Measurements from ENCODE around the gene ZNF576.
"Not testable (repeated sequence)": the region's sequence is repeated elsewhere in the genome, so short reads cannot be mapped to it uniquely, and the experiment has no call there.

The ZNF576 gene

DNA sequence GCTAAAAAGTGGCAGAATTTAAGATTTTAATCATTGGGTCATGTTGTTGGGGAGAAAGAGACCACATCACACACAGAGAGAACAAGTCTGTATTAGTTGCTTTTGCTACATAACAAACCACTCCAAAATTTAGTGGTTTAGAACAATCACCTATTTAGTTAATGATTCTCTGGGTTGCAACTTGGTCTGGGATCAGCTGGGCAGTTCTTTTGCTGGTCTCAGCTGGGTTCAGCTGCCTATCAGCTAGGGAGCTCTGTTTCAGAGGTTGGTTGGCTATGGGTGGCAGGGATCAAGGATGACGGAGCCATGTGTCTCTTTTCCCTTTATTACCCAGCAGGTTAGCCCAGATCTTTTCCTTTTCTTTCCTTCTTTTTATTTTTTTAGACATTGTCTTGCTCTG is 11.9 kb upstream of the ZNF576 start:
- no peak overlapping the region for H2AFZ ChIP-seq (ENCODE audit: low read depth, low read length)
- no peaks in the 10 kb centered on the region for H3K4me1 ChIP-seq (ENCODE audit: insufficient read depth, low read length)

DNA sequence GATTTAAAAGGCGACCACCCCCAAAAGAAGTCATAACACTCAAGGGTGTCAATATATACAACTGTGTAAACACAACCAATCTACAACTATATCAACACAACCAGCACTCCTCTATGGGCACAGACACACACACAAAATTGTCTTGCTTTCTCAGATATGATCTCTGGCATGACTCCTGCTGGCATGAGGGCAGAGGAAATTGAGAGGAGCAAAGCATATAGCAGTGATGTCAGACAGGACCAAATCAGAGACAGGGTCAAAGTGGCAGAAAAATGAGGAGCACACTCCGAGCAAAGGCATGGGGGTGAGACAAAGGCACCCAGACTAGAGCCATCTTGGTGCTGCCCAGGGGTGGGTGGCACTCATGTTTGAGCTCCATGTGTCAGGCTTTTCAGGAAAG is 10.0 kb upstream of the ZNF576 start:
- Histone ChIP-seq H3K9me3 (ENCODE audit: low read length) (no peaks in the 10 kb centered on the region), H2AFZ (ENCODE audit: low read depth, low read length) (no peak overlapping the region), H3K36me3 (ENCODE audit: insufficient read depth, low read length) (peaks cover 22% of the 10 kb centered on the region), H3K4me1 (ENCODE audit: insufficient read depth, low read length) (no peaks in the 10 kb centered on the region), H3K27me3 (ENCODE audit: insufficient read depth, low read length) (no peaks in the 10 kb centered on the region), H3K4me3 (ENCODE audit: low read length) (no peak overlapping the region)

More for the DNA sequence above, 11.9 kb upstream of the ZNF576 start:
- Histone ChIP-seq H3K9me3 (ENCODE audit: low read length) (no peaks in the 10 kb centered on the region), H3K36me3 (ENCODE audit: insufficient read depth, low read length) (peaks cover 11% of the 10 kb centered on the region), H3K27me3 (ENCODE audit: insufficient read depth, low read length) (no peaks in the 10 kb centered on the region), H3K4me3 (ENCODE audit: low read length) (no peak overlapping the region)

DNA sequence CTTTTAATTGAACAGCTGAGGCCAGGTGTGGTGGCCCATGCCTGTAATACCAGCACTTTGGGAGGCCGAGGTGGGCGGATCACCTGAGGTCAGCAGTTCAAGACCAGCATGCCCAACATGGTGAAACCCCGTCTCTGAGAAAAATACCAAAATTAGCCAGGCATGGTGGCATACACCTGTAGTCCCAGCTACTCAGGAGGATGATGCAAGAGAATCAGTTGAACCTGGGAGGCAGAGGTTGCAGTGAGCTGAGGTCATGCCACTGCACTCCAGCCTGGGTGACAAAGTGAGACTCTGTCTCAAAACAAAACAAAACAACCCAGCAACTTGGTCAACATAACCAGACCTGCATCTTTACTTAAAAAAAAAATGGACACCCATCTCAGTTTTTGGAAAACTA is 9.4 kb upstream of the ZNF576 start:
- not testable (repeated sequence) for H3K4me1 ChIP-seq (ENCODE audit: insufficient read depth, low read length); H3K9me3 ChIP-seq (ENCODE audit: low read length); H2AFZ ChIP-seq (ENCODE audit: low read depth, low read length); H3K27me3 ChIP-seq (ENCODE audit: insufficient read depth, low read length); H3K4me3 ChIP-seq (ENCODE audit: low read length)
- H3K36me3 ChIP-seq (ENCODE audit: insufficient read depth, low read length) = peaks cover 23% of the 10 kb centered on the region

DNA sequence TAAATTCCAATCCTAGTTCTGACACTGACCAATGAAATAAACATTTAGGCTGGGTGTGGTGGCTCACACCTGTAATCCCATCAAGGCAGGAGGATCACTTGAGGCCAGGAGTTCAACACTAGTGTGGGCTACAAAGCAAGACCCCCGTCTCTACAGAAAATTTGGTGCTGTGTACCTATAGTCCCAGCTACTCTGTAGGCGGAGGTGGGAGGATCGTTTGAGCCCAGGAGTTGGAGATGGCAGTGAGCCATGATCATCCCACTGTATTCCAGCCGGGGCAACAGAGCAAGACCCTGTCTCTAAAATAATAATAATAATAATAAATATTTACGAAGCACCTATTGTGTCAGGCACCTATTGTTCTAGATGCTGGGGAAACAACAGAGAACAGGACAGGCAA is 7.1 kb upstream of the ZNF576 start:
- no peak overlapping the region for H3K4me3 ChIP-seq (ENCODE audit: low read length)
- H2AFZ ChIP-seq (ENCODE audit: low read depth, low read length) = no peak overlapping the region
- H3K9me3 ChIP-seq (ENCODE audit: low read length) = no peaks in the 10 kb centered on the region
- peaks cover 4% of the 10 kb centered on the region for H3K4me1 ChIP-seq (ENCODE audit: insufficient read depth, low read length)
- H3K27me3 ChIP-seq (ENCODE audit: insufficient read depth, low read length) = no peaks in the 10 kb centered on the region
- peaks cover 43% of the 10 kb centered on the region for H3K36me3 ChIP-seq (ENCODE audit: insufficient read depth, low read length)

DNA sequence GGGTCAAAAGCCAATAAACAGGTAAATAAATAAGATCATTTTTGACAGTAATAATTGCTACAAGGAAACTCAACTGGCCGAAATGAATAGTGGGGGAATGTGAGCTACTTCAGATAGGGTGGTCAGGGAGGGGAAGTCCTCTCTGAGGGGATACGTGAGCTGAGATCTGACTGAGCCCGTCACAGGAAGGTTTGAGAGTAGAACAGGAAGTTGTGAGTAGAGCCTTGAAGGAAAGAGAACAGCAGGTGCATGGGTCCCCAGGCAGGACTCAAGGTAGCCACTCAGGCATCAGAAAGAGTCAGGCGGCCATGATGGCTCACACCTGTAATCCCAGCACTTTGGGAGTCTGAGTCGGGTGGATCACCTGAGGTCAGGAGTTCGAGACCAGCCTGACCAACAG is 6.7 kb upstream of the ZNF576 start:
- H3K4me1 ChIP-seq (ENCODE audit: insufficient read depth, low read length) = peaks cover 6% of the 10 kb centered on the region
- H3K36me3 ChIP-seq (ENCODE audit: insufficient read depth, low read length) = peaks cover 43% of the 10 kb centered on the region
- H3K27me3 ChIP-seq (ENCODE audit: insufficient read depth, low read length) = no peaks in the 10 kb centered on the region
- no peak overlapping the region for H3K4me3 ChIP-seq (ENCODE audit: low read length)
- no peaks in the 10 kb centered on the region for H3K9me3 ChIP-seq (ENCODE audit: low read length)
- H2AFZ ChIP-seq (ENCODE audit: low read depth, low read length) = no peak overlapping the region

DNA sequence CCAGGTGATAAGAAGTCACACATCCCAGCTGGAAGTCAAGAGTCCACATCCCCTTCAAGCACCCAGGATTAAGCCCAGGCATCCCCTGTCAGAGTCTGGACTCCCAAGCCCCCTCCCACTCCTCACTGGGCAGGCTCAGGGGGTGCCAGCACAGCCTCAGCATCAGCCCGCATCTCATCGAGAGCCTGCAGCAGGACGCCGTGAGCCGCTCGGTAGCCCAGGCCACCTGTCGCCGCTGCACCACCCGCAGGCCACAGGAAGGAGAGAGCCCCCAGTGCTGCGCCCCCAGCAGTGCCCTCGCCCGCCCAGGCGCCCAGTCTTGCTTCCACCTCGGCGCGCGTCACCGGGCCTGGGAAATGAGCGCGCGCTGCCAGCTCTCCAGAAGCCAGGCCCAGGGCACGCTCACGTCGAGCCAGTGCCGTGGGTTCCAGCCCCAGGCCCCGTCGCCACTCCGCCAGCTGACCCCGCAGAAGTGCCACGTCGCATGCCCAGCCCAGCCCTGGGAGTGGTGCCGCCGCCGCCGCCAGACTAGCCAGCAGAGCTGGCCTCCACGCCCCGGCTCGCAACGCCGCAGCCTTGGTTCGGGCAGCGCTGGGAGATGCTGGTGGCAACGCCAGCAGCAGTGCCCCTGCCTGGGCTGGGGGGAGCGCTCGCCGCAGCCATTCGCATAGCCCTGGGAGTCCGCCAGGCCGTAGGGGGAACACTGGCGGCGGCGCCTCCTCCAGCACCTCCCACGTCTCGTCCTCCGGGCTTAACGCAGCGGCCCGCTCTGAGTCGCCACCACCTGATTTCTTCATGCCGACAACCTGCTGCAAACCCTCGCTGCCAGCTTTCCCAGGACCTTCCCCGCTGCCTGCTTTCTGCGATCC is 4.3 kb upstream of the ZNF576 start:
- Histone ChIP-seq H2AFZ (ENCODE audit: low read depth, low read length) (no peak overlapping the region), H3K4me3 (ENCODE audit: low read length) (no peak overlapping the region), H3K36me3 (ENCODE audit: insufficient read depth, low read length) (peaks cover 38% of the 10 kb centered on the region), H3K9me3 (ENCODE audit: low read length) (no peaks in the 10 kb centered on the region), H3K27me3 (ENCODE audit: insufficient read depth, low read length) (no peaks in the 10 kb centered on the region), H3K4me1 (ENCODE audit: insufficient read depth, low read length) (peaks cover 15% of the 10 kb centered on the region)

DNA sequence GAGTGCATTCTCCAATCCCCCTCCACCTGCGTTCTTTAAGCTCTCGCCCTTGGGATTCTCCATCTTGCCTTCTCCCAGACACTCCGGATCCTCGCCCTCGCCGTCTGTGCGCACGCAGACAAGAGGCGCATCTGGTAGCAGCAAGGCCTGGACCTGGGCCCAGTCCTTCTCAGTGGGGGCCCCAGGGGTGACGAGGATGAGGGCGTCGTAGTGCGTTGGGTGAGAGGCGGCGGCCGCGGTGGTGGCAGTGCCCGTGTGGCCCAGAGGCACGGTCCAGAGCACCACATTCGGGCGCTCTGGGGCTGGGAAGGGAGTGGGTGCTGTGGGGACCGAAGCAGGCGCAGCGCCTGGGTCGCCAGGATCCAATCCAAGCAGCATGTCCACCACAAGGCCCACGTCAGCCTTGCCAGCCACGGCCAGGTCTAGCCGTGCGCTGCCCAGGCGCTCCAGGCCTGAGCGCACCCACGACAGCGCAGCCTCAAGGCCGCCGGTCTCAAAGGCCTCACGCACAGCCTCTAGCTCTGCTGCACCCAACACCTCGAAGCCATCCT is 3.5 kb upstream of the ZNF576 start:
- no peaks in the 10 kb centered on the region for H3K27me3 ChIP-seq (ENCODE audit: insufficient read depth, low read length)

DNA sequence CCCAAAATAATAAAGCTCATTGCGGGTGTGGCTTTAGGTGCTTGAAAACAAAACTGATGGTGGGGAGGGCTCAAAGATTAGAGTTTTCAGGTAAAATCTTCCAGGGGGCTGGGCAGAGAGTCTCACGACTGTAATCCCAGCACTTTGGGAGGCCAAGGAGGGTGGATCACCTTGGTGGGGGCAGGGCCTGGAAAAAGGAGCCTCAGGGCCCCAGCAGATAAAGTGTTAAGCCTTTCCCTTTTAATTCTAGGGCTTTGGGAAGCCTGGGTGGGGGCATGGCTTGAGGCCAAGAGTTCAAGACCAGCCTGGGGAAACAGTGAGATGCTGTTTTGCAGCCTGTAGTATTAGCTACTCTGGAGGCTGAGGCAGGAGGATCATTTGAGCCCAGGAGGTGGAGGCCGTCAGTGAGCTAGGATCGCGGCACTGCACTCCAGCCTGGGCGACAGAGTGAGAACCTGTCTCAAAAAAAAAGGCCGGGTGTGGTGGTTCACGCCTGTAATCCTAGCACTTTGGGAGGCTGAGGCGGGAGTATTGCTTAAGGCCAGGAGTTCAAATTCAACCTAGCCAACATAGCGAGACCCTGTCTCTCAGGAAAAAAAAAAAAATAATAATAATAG is 2.2 kb upstream of the ZNF576 start:
- no peak overlapping the region for H2AFZ ChIP-seq (ENCODE audit: low read depth, low read length)
- H3K36me3 ChIP-seq (ENCODE audit: insufficient read depth, low read length) = peaks cover 41% of the 10 kb centered on the region
- H3K4me1 ChIP-seq (ENCODE audit: insufficient read depth, low read length) = peaks cover 26% of the 10 kb centered on the region
- peak overlapping the region; percentile 82 for H3K4me3 ChIP-seq (ENCODE audit: low read length)
- no peaks in the 10 kb centered on the region for H3K9me3 ChIP-seq (ENCODE audit: low read length)
- no peaks in the 10 kb centered on the region for H3K27me3 ChIP-seq (ENCODE audit: insufficient read depth, low read length)

More for the DNA sequence above, 3.5 kb upstream of the ZNF576 start:
- Histone ChIP-seq H3K4me3 (ENCODE audit: low read length) (no peak overlapping the region), H3K4me1 (ENCODE audit: insufficient read depth, low read length) (peaks cover 23% of the 10 kb centered on the region), H3K9me3 (ENCODE audit: low read length) (no peaks in the 10 kb centered on the region), H2AFZ (ENCODE audit: low read depth, low read length) (no peak overlapping the region), H3K36me3 (ENCODE audit: insufficient read depth, low read length) (peaks cover 38% of the 10 kb centered on the region)

DNA sequence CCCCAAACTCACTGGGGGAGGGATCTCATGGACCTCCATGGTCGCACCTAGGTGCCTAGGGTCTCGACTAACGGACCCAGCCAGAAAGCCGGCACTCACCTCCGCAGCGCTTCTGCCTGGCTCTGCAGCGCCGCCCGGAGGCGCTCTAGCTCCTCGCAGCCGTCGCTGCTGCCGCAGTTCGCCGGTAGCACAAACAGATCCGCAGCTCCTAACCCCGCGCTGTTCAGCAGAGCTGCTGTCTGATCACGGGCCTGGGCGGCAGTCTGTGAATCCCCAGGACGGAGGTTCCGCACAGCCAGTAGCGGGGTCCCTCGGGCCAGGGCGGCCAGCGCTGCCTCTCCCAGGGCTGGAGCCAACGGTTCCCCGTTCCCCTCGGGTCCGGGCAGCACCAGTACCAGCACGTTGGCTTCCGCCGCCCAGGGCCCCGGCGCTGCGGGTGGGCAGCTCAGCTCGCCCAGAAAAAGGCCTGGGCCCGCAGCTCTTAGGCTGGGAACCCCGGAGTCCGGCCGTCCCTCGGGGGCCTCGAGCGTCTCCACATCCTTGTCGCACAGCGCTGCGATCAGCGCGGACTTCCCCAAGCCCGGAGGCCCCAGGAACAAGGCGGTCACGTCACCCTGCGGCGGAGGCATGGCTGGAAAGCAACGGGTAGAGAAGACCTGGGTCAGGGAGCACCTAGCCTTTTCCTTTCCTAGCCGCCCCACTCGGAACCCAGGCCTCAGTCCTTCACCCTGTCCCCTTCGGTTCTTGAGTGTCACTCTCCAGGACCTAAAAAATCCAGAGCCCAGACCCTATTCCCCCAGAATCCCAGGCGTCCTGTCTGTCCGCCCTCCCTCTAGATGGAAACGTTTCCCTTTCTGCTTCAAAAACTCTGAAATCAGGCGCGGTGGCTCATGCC is 1.4 kb upstream of the ZNF576 start:
- H2AFZ ChIP-seq (ENCODE audit: low read depth, low read length) = no peak overlapping the region
- H3K4me1 ChIP-seq (ENCODE audit: insufficient read depth, low read length) = peaks cover 26% of the 10 kb centered on the region
- no peaks in the 10 kb centered on the region for H3K9me3 ChIP-seq (ENCODE audit: low read length)
- peak overlapping the region; percentile 82 for H3K4me3 ChIP-seq (ENCODE audit: low read length)
- no peaks in the 10 kb centered on the region for H3K27me3 ChIP-seq (ENCODE audit: insufficient read depth, low read length)
- H3K36me3 ChIP-seq (ENCODE audit: insufficient read depth, low read length) = peaks cover 41% of the 10 kb centered on the region

DNA sequence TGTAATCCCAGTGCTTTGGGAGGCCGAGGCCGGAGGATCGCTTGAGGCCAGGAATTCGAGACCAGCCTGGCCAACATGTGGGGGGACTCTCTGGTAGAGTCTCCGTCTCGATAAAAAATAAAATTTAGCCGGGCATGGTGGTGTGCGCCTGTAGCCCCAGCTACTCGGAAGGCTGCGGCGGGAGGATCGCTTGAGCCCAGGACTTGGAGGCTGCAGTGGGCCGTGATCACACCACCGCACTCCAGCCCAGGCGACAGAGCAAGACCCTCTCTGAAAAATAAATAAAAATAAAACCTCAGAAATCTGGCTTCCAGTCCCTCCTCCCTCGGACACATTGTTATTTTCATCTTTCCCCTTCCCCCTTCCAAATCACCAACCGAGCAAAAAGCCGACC is 793 bp upstream of the ZNF576 start:
- H3K36me3 ChIP-seq (ENCODE audit: insufficient read depth, low read length) = peaks cover 42% of the 10 kb centered on the region

DNA sequence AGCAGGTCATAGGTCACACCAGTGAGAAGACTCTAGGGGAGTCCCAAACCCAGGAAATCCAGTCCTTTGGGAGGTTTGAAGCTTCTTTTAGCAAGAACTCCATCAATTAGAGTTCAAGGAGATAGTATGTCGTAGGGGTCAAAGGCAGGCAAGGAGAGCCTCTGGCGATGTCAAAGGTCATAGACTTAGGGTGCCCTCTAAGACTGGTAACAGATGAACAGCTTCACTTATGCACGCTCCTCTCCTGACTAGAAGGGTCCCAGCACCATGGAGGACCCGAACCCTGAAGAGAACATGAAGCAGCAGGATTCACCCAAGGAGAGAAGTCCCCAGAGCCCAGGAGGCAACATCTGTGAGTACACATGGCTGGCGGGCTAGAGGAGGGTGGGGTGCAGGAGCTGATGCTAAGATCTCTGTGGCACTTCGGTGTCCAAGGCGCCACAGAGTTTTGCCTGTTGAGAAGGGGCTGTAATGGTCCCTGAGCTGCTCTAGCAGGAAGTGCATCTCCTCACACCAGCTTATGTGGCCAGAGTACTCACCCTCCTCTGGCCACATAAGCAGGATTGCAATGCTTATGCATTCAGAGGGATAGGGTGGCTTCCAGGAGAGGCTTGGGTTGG is 557 bp downstream of the ZNF576 start:
- Histone ChIP-seq H3K4me3 (ENCODE audit: low read length) (peak overlapping the region; percentile 56), H2AFZ (ENCODE audit: low read depth, low read length) (peak overlapping the region; percentile 42), H3K27me3 (ENCODE audit: insufficient read depth, low read length) (no peaks in the 10 kb centered on the region), H3K36me3 (ENCODE audit: insufficient read depth, low read length) (peaks cover 42% of the 10 kb centered on the region), H3K4me1 (ENCODE audit: insufficient read depth, low read length) (peaks cover 26% of the 10 kb centered on the region), H3K9me3 (ENCODE audit: low read length) (no peaks in the 10 kb centered on the region)

More for the DNA sequence above, 793 bp upstream of the ZNF576 start:
- H3K9me3 ChIP-seq (ENCODE audit: low read length) = no peaks in the 10 kb centered on the region
- peaks cover 26% of the 10 kb centered on the region for H3K4me1 ChIP-seq (ENCODE audit: insufficient read depth, low read length)
- no peaks in the 10 kb centered on the region for H3K27me3 ChIP-seq (ENCODE audit: insufficient read depth, low read length)
- H2AFZ ChIP-seq (ENCODE audit: low read depth, low read length) = no peak overlapping the region
- peak overlapping the region; percentile 82 for H3K4me3 ChIP-seq (ENCODE audit: low read length)

DNA sequence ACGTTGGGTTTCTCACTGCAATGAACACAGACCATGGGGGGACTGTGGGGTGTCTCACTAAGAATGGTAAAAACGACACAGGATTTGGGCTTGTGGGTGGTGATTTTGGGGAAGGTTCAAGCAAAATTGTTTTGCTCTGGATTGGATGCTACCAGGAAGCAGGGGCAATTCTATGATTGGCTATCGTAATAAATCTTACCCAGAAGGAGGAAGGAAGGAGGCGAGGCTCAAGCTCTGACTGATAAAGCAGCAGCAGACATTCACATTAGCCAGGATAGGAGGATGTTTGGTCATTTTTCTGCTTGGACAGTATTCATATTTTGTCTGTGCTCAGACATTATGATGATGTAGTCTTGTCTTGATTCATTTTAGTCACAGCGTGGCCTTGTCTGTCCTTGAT is 1.5 kb downstream of the ZNF576 start:
- Histone ChIP-seq H3K4me3 (ENCODE audit: low read length) (peak overlapping the region; percentile 56), H3K4me1 (ENCODE audit: insufficient read depth, low read length) (peaks cover 26% of the 10 kb centered on the region), H2AFZ (ENCODE audit: low read depth, low read length) (no peak overlapping the region), H3K36me3 (ENCODE audit: insufficient read depth, low read length) (peaks cover 41% of the 10 kb centered on the region), H3K27me3 (ENCODE audit: insufficient read depth, low read length) (no peaks in the 10 kb centered on the region), H3K9me3 (ENCODE audit: low read length) (no peaks in the 10 kb centered on the region)
